ENCODE data around the gene DAZL. TPM values are rescaled to one million over a fixed set of nuclear protein-coding genes. Genes with fewer than 3 reads are reported as not detected.

DAZL gene
- total RNA-seq, 1 donor from 2014 or later, result not detected

DNA sequence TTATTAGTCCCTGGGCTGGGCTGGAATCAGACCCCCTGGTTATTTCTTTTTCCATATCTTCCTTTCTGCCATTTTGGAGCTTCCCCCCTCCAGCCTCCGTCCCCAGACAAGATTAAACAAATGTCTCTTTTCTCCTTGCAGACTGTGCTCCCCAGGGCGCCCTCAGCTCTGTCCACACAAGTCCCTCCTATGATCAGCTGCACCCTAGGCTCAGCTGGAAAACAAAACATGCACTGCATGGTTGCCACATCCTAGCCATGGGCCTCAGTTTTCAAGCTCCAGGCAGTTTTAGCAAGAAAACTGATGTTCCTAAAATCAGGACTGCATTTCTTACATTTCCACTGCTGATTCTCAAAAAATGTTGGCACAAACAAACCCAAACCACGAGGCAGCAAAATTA lies 68.2 kb downstream of the DAZL start:
- Mint-ChIP-seq H3K4me3 (ENCODE audit: unreplicated experiment) (no peak overlapping the region), H3K27me3 (ENCODE audit: unreplicated experiment) (peaks cover 30% of the 10 kb centered on the region), H3K36me3 (ENCODE audit: unreplicated experiment) (no peaks in the 10 kb centered on the region), H3K4me1 (ENCODE audit: unreplicated experiment) (peaks cover 36% of the 10 kb centered on the region), H3K27ac (ENCODE audit: unreplicated experiment) (no peak overlapping the region), H3K9me3 (ENCODE audit: unreplicated experiment) (peaks cover 3% of the 10 kb centered on the region)
- TF ChIP-seq, protein P1, sequence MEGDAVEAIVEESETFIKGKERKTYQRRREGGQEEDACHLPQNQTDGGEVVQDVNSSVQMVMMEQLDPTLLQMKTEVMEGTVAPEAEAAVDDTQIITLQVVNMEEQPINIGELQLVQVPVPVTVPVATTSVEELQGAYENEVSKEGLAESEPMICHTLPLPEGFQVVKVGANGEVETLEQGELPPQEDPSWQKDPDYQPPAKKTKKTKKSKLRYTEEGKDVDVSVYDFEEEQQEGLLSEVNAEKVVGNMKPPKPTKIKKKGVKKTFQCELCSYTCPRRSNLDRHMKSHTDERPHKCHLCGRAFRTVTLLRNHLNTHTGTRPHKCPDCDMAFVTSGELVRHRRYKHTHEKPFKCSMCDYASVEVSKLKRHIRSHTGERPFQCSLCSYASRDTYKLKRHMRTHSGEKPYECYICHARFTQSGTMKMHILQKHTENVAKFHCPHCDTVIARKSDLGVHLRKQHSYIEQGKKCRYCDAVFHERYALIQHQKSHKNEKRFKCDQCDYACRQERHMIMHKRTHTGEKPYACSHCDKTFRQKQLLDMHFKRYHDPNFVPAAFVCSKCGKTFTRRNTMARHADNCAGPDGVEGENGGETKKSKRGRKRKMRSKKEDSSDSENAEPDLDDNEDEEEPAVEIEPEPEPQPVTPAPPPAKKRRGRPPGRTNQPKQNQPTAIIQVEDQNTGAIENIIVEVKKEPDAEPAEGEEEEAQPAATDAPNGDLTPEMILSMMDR (IDR thresholded peaks at IDR 0.05), result no peak
- no peak for DNase-seq (ENCODE audit: extremely low spot score, unreplicated experiment)

Other genes starting within 250 kb of the DAZL start
- gene RFTN1, start 91.7 kb downstream of the DAZL start, total RNA-seq, result 79.6 and 84.1 TPM in 2 replicates

Data from osteocyte (in vitro differentiated cells).